OCI-LY7 (cell line): ENCODE data around the gene SMARCC1.

Experiments
- CTCF ChIP-seq: fragments of 200-600 bp; sonication (generic); conservative IDR thresholded peaks from 2 replicates; pipeline ENCODE4 v1.5.1; 2014; ENCODE audit warnings: mild to moderate bottlenecking, antibody characterized with exemption, low read length, moderate library complexity, mixed read lengths
- EZH2phosphoT487 ChIP-seq: fragments of 200-600 bp; sonication (generic); IDR thresholded peaks from 2 replicates; pipeline ENCODE4 v1.6.1; 2018; ENCODE audit warnings: low read depth, borderline replicate concordance, mild to moderate bottlenecking, mixed run types, antibody characterized with exemption, low read length, moderate library complexity, mixed read lengths

- TF ChIP-seq CTCF (no peak), EZH2phosphoT487 (no peak)
Observed at GRCh38 chr3:47701388-47701787, 80.3 kb downstream of the SMARCC1 start.
